SK-N-SH (cell line): ENCODE results near the gene GNB5. TPM values are rescaled to one million over a fixed set of nuclear protein-coding genes. Genes with fewer than 3 reads are reported as not detected.

Source experiments
- CTCF ChIA-PET: fragments of 300-600, 350-600 bp; formaldehyde crosslinking; extraction: SDS; loops from one replicate; lab custom pipeline; 2021; lab: Yijun Ruan, JAX
- POLR2A ChIA-PET: fragments of 350-600 bp; sonication (Branson Sonifier 250); formaldehyde crosslinking; extraction: SDS; loops from one replicate; lab custom pipeline; 2020; ENCODE audit warnings: antibody characterized with exemption, inconsistent platforms; lab: Yijun Ruan, JAX
- DNase-seq: peaks from one replicate; pipeline ENCODE4 v3.0.0; 2012
- H2AFZ ChIP-seq: fragments of 200-600 bp; sonication (generic); 2 replicates; pipeline ENCODE4 v1.8.1; 2016; ENCODE audit warnings: antibody characterized with exemption, mild to moderate bottlenecking, low read depth
- H3F3A ChIP-seq: fragments of 200-600 bp; sonication (generic); replicated peaks from 2 replicates; pipeline ENCODE3; 2016; ENCODE audit warnings: antibody characterized with exemption, mild to moderate bottlenecking; ENCODE audit not compliant: insufficient read depth
- H3K27ac ChIP-seq, 2 experiments: fragments of 200-500 bp in 1 of 2; fragments of 200-600 bp in 1 of 2; sonication (Bioruptor generic) in 1 of 2; sonication (generic), shearing (Covaris generic) in 1 of 2; 2 replicates each; pipeline versions ENCODE4 v1.5.1 to v1.6.1; 2014 to 2016; ENCODE audit warnings: low read depth in 2 of 2, inconsistent platforms in 1 of 2, low read length in 1 of 2, mild to moderate bottlenecking in 1 of 2, mixed read lengths in 1 of 2
- H3K27me3 ChIP-seq: fragments of 200-600 bp; sonication (generic), shearing (Covaris generic); 2 replicates; pipeline ENCODE4 v1.6.1; 2016; ENCODE audit warnings: mixed run types; ENCODE audit not compliant: insufficient read depth
- H3K36me3 ChIP-seq, 2 experiments: fragments of 200-500 bp in 1 of 2; fragments of 200-600 bp in 1 of 2; sonication (Bioruptor generic) in 1 of 2; sonication (generic) in 1 of 2; replicated peaks in 1 of 2; 2 replicates each; pipeline versions ENCODE3 to v1.5.1; 2014 to 2016; ENCODE audit warnings: low read length in 1 of 2, mild to moderate bottlenecking in 1 of 2; ENCODE audit not compliant: insufficient read depth in 2 of 2, control insufficient read depth in 1 of 2
- H3K4me1 ChIP-seq, 2 experiments: fragments of 200-500 bp in 1 of 2; fragments of 200-600 bp in 1 of 2; sonication (Bioruptor generic) in 1 of 2; sonication (generic), shearing (Covaris generic) in 1 of 2; 2 replicates each; pipeline versions ENCODE4 v1.5.1 to v1.6.1; 2014 to 2016; ENCODE audit warnings: low read depth in 1 of 2, low read length in 1 of 2, mixed run types in 1 of 2; ENCODE audit not compliant: insufficient read depth in 2 of 2, control insufficient read depth in 1 of 2
- H3K4me2 ChIP-seq: fragments of 200-600 bp; sonication (generic), shearing (Covaris generic); 2 replicates; pipeline ENCODE4 v1.6.1; 2017; ENCODE audit warnings: mixed run types
- H3K4me3 ChIP-seq, 2 experiments: fragments of 200-500 bp in 1 of 2; fragments of 200-600 bp in 1 of 2; sonication (Bioruptor generic) in 1 of 2; sonication (generic), shearing (Covaris generic) in 1 of 2; 2 replicates each; pipeline versions ENCODE4 v1.5.1 to v1.8.1; 2014 to 2016; ENCODE audit warnings: low read depth in 2 of 2, inconsistent platforms in 1 of 2, low read length in 1 of 2, mild to moderate bottlenecking in 1 of 2, mixed read lengths in 1 of 2, moderate library complexity in 1 of 2
- H3K79me2 ChIP-seq: fragments of 200-600 bp; sonication (generic); 2 replicates; pipeline ENCODE4 v1.8.1; 2017; ENCODE audit warnings: mild to moderate bottlenecking; ENCODE audit not compliant: insufficient read depth
- H3K9ac ChIP-seq: fragments of 200-600 bp; sonication (generic); 2 replicates; pipeline ENCODE4 v1.6.1; 2017; ENCODE audit warnings: mixed run types
- H3K9me2 ChIP-seq: fragments of 200-600 bp; sonication (generic); 2 replicates; pipeline ENCODE4 v1.6.1; 2017; ENCODE audit warnings: mixed run types
- H3K9me3 ChIP-seq: fragments of 200-600 bp; sonication (generic); 2 replicates; pipeline ENCODE4 v1.6.1; 2017; ENCODE audit warnings: mixed run types, mild to moderate bottlenecking, moderate library complexity
- H4K20me1 ChIP-seq: fragments of 200-600 bp; sonication (generic); 2 replicates; pipeline ENCODE4 v1.6.1; 2017; ENCODE audit warnings: mild to moderate bottlenecking, mixed run types; ENCODE audit not compliant: insufficient read depth
- CHD2 ChIP-seq: fragments of 150-350 bp; IDR thresholded peaks from 2 replicates; pipeline ENCODE4 v1.6.1; 2018; ENCODE audit warnings: low read length; ENCODE audit not compliant: partially characterized antibody
- EZH2phosphoT487 ChIP-seq: fragments of 200-600 bp; sonication (generic); IDR thresholded peaks from 2 replicates; pipeline ENCODE4 v1.6.1; 2017; ENCODE audit warnings: low read depth, mixed run types, mild to moderate bottlenecking, antibody characterized with exemption, moderate library complexity, borderline replicate concordance
- FOSL2 ChIP-seq: IDR thresholded peaks from 2 replicates; pipeline ENCODE4 v1.4.0; 2012; ENCODE audit warnings: low read depth, mild to moderate bottlenecking, moderate library complexity, borderline replicate concordance
- GABPA ChIP-seq: IDR thresholded peaks from 2 replicates; pipeline ENCODE4 v1.4.0; 2012; ENCODE audit warnings: low read depth, mild to moderate bottlenecking
- JUND ChIP-seq: IDR thresholded peaks from 2 replicates; pipeline ENCODE4 v1.4.0; 2012
- MEF2A ChIP-seq: IDR thresholded peaks from 2 replicates; pipeline ENCODE4 v1.4.0; 2012; ENCODE audit warnings: low read depth, borderline replicate concordance
- MXI1 ChIP-seq: IDR thresholded peaks from 2 replicates; pipeline ENCODE4 v1.6.1; 2012; ENCODE audit warnings: mild to moderate bottlenecking, low read depth, low read length, improper control_type of control experiment
- POLR2AphosphoS5 ChIP-seq: IDR thresholded peaks from 2 replicates; pipeline ENCODE4 v1.6.1; 2012; ENCODE audit warnings: low read depth, low read length
- RAD21 ChIP-seq: IDR thresholded peaks from 2 replicates; pipeline ENCODE4 v1.6.1; 2012; ENCODE audit warnings: mild to moderate bottlenecking, low read length
- RCOR1 ChIP-seq: fragments of 150-350 bp; IDR thresholded peaks from 2 replicates; pipeline ENCODE4 v1.6.1; 2017; ENCODE audit warnings: antibody characterized with exemption, low read length
- RXRA ChIP-seq: IDR thresholded peaks from 2 replicates; pipeline ENCODE4 v1.4.0; 2012; ENCODE audit warnings: low read depth, mild to moderate bottlenecking, borderline replicate concordance
- SIN3A ChIP-seq: IDR thresholded peaks from 2 replicates; pipeline ENCODE4 v1.6.1; 2012; ENCODE audit warnings: low read depth, mild to moderate bottlenecking, low read length, moderate library complexity, borderline replicate concordance
- YY1 ChIP-seq: IDR thresholded peaks from 2 replicates; pipeline ENCODE4 v1.4.0; 2012; ENCODE audit warnings: low read depth, mild to moderate bottlenecking
- WGBS: methylation state at CpG from one replicate; pipeline ENCODE4 v1.1.6; 2017; ENCODE audit warnings: low lambda C conversion rate; 5-methylcytosine and 5-hydroxymethylcytosine counted together
- polyA plus RNA-seq, 3 experiments: library from polyadenylated mRNA; depleted of rRNA; stranded (reverse); fragments of >200 nt; gene quantifications; 2 replicates each; pipeline ENCODE4 v1.2.3, GENCODE V29; 2012
- TF ChIP-seq, protein P1 (sequence below): IDR thresholded peaks from 2 replicates; pipeline ENCODE4 v1.6.1; 2012; ENCODE audit warnings: mild to moderate bottlenecking, low read depth, low read length, moderate library complexity
- TF ChIP-seq, protein P2 (sequence below): fragments of 150-350 bp; IDR thresholded peaks from 2 replicates; pipeline ENCODE4 v1.6.1; 2017; ENCODE audit warnings: antibody characterized with exemption, low read length, low read depth, borderline replicate concordance
- TF ChIP-seq, protein P3 (sequence below): IDR thresholded peaks from 2 replicates; pipeline ENCODE4 v1.4.0; 2012; ENCODE audit warnings: low read depth
- TF ChIP-seq, protein P4 (sequence below): fragments of 150-350 bp; IDR thresholded peaks from 2 replicates; pipeline ENCODE4 v1.6.1; 2016; ENCODE audit warnings: mild to moderate bottlenecking, low read depth, low read length
- TF ChIP-seq, protein P5 (sequence below): fragments of 200-600 bp; sonication (generic); IDR thresholded peaks from 2 replicates; pipeline ENCODE4 v1.6.1; 2017; ENCODE audit warnings: antibody characterized with exemption, mild to moderate bottlenecking, moderate library complexity

The GNB5 gene
- polyA plus RNA-seq, 1 of the 3 experiments (the other 2 are of a cell fraction) = 73.7 TPM

DNA sequence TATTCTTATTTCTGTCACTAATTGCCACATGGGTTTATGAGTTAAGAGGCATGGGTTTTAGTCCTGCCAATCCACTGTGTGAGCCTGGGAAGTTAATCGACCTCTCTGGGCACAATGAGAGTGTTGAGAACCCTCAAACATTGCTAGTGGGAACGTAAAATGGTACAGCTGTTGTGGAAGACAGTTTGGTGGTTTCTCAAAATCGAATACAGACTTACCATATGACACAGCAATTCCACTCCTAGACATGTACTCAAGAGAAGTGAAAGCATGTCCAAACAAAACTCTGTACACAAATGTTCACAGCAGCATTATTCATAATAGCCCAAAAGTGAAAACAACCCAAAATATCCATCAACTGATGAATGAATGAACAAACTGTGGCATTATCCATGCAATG lies 5.7 kb upstream of the GNB5 start:
- Histone ChIP-seq H3K4me2 (no peak overlapping the region), H4K20me1 (no peaks in the 10 kb centered on the region), H3K4me1 (peaks cover 0 to 10% of the 10 kb centered on the region in 2 experiments; a peak in 1 of 4 replicates), H3K36me3 (no peaks in the 10 kb centered on the region), H3K9me2 (no peaks in the 10 kb centered on the region), H3K27ac (no peak overlapping the region), H3K9me3 (no peaks in the 10 kb centered on the region), H3K79me2 (no peaks in the 10 kb centered on the region), H3F3A (peaks cover 14% of the 10 kb centered on the region), H3K4me3 (no peak overlapping the region), H3K9ac (no peak overlapping the region), H2AFZ (no peak overlapping the region), H3K27me3 (no peaks in the 10 kb centered on the region)
- TF ChIP-seq EZH2phosphoT487 (no peak), MXI1 (no peak), MEF2A (no peak), FOSL2 (no peak), RXRA (no peak), SIN3A (no peak), CHD2 (no peak), JUND (no peak), RAD21 (no peak), RCOR1 (no peak), YY1 (no peak), POLR2AphosphoS5 (no peak), GABPA (no peak)
- TF ChIP-seq, protein P1, sequence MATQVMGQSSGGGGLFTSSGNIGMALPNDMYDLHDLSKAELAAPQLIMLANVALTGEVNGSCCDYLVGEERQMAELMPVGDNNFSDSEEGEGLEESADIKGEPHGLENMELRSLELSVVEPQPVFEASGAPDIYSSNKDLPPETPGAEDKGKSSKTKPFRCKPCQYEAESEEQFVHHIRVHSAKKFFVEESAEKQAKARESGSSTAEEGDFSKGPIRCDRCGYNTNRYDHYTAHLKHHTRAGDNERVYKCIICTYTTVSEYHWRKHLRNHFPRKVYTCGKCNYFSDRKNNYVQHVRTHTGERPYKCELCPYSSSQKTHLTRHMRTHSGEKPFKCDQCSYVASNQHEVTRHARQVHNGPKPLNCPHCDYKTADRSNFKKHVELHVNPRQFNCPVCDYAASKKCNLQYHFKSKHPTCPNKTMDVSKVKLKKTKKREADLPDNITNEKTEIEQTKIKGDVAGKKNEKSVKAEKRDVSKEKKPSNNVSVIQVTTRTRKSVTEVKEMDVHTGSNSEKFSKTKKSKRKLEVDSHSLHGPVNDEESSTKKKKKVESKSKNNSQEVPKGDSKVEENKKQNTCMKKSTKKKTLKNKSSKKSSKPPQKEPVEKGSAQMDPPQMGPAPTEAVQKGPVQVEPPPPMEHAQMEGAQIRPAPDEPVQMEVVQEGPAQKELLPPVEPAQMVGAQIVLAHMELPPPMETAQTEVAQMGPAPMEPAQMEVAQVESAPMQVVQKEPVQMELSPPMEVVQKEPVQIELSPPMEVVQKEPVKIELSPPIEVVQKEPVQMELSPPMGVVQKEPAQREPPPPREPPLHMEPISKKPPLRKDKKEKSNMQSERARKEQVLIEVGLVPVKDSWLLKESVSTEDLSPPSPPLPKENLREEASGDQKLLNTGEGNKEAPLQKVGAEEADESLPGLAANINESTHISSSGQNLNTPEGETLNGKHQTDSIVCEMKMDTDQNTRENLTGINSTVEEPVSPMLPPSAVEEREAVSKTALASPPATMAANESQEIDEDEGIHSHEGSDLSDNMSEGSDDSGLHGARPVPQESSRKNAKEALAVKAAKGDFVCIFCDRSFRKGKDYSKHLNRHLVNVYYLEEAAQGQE = no peak
- TF ChIP-seq, protein P2, sequence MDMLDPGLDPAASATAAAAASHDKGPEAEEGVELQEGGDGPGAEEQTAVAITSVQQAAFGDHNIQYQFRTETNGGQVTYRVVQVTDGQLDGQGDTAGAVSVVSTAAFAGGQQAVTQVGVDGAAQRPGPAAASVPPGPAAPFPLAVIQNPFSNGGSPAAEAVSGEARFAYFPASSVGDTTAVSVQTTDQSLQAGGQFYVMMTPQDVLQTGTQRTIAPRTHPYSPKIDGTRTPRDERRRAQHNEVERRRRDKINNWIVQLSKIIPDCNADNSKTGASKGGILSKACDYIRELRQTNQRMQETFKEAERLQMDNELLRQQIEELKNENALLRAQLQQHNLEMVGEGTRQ = no peak
- TF ChIP-seq, protein P3, sequence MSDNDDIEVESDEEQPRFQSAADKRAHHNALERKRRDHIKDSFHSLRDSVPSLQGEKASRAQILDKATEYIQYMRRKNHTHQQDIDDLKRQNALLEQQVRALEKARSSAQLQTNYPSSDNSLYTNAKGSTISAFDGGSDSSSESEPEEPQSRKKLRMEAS = no peak
- TF ChIP-seq, protein P4, sequence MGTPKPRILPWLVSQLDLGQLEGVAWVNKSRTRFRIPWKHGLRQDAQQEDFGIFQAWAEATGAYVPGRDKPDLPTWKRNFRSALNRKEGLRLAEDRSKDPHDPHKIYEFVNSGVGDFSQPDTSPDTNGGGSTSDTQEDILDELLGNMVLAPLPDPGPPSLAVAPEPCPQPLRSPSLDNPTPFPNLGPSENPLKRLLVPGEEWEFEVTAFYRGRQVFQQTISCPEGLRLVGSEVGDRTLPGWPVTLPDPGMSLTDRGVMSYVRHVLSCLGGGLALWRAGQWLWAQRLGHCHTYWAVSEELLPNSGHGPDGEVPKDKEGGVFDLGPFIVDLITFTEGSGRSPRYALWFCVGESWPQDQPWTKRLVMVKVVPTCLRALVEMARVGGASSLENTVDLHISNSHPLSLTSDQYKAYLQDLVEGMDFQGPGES = no peak
- TF ChIP-seq, protein P5, sequence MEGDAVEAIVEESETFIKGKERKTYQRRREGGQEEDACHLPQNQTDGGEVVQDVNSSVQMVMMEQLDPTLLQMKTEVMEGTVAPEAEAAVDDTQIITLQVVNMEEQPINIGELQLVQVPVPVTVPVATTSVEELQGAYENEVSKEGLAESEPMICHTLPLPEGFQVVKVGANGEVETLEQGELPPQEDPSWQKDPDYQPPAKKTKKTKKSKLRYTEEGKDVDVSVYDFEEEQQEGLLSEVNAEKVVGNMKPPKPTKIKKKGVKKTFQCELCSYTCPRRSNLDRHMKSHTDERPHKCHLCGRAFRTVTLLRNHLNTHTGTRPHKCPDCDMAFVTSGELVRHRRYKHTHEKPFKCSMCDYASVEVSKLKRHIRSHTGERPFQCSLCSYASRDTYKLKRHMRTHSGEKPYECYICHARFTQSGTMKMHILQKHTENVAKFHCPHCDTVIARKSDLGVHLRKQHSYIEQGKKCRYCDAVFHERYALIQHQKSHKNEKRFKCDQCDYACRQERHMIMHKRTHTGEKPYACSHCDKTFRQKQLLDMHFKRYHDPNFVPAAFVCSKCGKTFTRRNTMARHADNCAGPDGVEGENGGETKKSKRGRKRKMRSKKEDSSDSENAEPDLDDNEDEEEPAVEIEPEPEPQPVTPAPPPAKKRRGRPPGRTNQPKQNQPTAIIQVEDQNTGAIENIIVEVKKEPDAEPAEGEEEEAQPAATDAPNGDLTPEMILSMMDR = no peak
- 40% methylated on average over 3 of the region's 3 CpGs for WGBS
- ChIA-PET POLR2A (no interaction called here), CTCF (no interaction called here)
- DNase-seq = no peak
